ENCODE data around the gene AGPAT4.
A peak's percentile ranks its signal among the peaks of the same experiment; 100 is the strongest.
"Not testable (repeated sequence)": the region's sequence is repeated elsewhere in the genome, so short reads cannot be mapped to it uniquely, and the experiment has no call there.

The AGPAT4 gene, protein sequence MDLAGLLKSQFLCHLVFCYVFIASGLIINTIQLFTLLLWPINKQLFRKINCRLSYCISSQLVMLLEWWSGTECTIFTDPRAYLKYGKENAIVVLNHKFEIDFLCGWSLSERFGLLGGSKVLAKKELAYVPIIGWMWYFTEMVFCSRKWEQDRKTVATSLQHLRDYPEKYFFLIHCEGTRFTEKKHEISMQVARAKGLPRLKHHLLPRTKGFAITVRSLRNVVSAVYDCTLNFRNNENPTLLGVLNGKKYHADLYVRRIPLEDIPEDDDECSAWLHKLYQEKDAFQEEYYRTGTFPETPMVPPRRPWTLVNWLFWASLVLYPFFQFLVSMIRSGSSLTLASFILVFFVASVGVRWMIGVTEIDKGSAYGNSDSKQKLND
- total RNA-seq: 17.0 to 28.6 (median 22.1) reads per million in 4 donors

DNA sequence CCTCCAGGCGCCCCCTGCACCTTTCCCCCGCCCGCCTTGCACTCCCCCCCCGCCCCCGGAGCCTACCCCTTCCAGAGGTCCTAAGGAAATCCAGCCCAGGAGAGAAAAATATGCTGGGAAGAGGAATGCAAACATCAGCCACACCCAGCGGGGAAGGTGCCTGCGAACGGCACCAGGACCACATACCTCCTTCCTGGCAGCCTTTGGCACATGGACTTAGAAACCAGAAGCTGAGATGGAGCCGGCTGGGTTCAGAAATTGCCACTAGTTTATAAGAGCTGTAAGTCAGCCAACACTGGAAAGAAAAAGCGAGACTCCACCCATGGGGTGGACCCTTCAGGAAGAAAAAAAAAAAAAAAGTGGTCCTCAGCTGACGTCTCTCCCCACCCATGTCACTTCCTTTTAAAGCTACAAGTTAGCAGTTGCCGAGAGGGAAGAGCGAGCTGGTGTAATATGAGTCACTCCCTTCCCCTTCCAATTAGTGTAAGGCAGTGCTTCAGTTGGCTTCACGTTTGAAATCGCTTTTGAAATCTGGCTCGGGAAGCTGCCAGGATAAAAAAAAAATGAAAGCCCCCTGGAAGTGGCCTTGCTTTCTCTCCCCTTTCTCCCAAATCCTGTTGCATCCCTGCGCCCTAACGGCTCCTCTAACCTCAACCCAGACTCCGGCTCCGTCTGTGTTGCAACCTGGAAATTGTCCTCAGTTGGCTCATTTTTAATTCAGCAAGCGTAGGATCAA is at the start of gene AGPAT4:
Gene AGPAT4, minus strand, starts transcription at position 310 of the 736 bp plus-strand sequence. CDS start 41,848 bp downstream, outside the sequence.
- peak; percentile 20 to 92 (median 55) for DNase-seq

GRCh38 chr6:161319231-161319630 is 45.4 kb upstream of the AGPAT4 start:
- DNase-seq: no peak

GRCh38 chr6:161318456-161318855 is 44.6 kb upstream of the AGPAT4 start:
- no peak for DNase-seq

GRCh38 chr6:161316531-161316930 is 42.7 kb upstream of the AGPAT4 start:
- DNase-seq: no peak

- not testable (repeated sequence) for DNase-seq
Observed at GRCh38 chr6:161315246-161315917, 41.5 kb upstream of the AGPAT4 start.

DNA sequence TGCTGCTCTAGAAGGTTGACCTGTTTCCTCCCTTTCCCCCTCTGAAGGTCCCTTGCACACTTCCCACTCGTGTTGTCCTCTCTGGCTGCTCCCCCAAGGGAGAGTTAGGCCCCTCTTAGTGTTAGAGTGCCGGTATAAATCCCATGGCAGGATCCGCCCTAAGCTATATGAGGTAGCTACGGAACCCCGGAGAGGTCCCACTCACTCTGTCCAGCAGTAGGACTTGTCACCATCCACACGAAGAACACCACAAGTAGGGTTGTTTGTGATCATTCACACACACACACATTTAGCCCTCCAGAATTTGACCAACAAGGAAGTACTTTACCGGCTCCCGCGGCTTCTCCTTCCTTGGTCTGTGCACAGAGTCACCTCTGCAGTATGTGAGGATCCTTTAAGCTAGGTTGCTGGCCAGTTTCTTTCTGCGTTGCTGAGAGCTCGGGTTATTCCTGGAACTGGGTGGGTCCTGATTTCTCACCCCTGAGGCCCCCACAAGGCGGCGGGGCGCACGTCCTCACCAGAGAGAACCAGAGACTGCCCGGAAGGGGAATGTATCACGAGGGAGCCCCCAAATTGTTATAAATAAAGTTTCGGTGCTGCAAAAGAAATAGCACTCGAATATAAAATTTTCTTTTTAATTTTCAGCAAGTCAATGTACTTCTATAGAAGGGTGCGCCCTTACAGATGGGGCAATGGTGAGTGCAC is 40.8 kb upstream of the AGPAT4 start:
- not testable (repeated sequence) for DNase-seq

- DNase-seq: no peak
Observed at GRCh38 chr6:161313940-161314509, 40.2 kb upstream of the AGPAT4 start.

DNA sequence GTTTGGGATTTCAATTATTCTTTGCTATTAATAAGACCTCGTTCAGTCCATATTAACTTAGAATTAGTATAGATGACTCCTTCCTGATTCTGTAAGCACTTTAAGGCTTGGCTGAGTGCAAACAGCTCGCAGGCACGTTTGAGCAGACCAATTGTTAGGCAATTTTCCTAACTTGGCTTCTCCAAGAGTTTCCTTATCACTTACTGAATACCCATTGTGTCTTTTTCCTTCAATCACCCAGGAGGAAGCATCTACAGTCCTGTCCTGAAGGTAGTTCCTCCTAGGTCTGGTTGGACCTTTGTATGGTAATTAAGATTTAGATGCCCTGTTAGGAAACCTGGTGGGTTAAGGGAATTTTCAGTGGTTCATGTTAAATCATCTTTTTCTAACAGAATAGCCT is 39.6 kb upstream of the AGPAT4 start:
- not testable (repeated sequence) for DNase-seq

- DNase-seq: peak in 1 of 5 donors; percentile 10
Observed at GRCh38 chr6:161309774-161310173, 35.9 kb upstream of the AGPAT4 start.

GRCh38 chr6:161308075-161308655 is 34.3 kb upstream of the AGPAT4 start:
- no peak for DNase-seq

DNA sequence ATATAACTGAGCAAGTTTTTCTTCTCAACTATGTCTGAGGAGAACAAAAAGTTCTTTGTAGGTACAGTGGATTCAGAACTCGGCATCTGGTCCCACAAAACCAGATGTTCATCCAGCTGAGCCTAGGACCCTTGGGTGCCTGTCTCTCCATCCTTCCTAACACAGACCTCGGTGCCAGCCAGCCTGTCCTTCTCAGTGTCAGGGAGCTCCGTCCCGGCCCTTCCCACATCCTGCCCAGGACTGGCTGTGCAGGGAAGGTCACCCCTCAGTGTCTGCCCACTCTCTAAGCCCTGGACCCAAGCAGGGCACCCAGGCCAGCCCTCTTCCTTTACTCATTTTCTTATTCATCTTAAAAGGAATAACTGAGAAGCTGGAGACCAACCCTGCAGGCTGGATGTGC is 32.0 kb upstream of the AGPAT4 start:
- no peak for DNase-seq

DNA sequence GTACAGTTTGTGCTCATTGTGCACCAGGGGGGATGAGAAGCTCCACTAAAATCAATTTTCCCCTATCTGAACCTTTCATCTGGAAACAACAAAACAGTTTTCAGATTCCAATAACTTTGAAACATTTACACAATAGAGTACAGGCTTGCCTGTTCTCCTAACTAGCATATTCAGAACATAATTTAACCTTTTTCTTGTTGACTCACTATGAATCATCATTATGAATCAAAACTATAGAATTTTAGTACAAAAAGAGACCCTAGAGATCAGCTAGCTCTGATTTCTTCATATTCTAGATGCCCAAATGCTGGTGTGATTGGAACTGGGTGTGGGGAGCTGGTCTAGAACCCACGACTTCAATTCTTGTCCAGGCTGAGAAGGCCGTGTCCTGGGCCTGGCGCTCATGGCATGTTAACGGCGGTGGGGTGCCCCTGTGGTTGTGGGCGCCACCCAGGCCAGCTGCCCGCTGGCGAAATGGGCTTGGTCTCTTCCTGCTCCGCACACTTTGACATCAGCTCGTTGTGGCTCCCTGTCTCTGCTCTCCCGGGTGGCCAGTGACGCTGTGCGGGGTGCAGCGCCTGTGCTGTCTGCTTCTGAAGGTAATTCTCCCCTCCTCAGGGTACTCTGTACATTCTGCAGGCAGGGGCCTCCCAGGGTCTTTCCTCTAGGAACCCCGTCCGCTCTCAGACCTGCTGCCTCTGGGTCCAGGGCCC is 29.9 kb upstream of the AGPAT4 start:
- no peak for DNase-seq

- DNase-seq: no peak
Observed at GRCh38 chr6:161302949-161303348, 29.1 kb upstream of the AGPAT4 start.

GRCh38 chr6:161301338-161301737 is 27.5 kb upstream of the AGPAT4 start:
- DNase-seq: no peak

- no peak for DNase-seq
Observed at GRCh38 chr6:161300823-161301222, 27.0 kb upstream of the AGPAT4 start.

- DNase-seq: no peak
Observed at GRCh38 chr6:161299726-161300125, 25.9 kb upstream of the AGPAT4 start.

DNA sequence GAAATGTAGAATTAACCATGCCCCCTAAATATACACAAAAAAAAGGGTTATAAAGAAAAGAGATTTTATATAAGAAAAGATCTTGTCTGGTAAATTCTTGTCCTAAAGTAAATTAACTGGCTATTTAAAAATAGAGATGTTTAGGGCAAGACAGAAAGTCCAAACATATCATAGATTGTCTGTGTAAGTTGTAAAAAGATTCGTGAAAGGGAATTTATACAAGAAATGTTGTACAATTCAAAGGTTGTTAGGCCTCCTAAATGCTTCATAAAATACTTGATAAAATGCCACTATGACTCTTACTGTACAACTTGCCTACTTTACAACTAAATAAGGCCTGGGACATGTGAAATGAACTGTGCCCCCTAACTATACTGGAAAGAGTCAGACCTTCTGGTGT is 21.9 kb upstream of the AGPAT4 start:
- DNase-seq: no peak

GRCh38 chr6:161292650-161293281 is 18.9 kb upstream of the AGPAT4 start:
- DNase-seq: no peak

- DNase-seq: no peak
Observed at GRCh38 chr6:161292145-161292544, 18.3 kb upstream of the AGPAT4 start.

DNA sequence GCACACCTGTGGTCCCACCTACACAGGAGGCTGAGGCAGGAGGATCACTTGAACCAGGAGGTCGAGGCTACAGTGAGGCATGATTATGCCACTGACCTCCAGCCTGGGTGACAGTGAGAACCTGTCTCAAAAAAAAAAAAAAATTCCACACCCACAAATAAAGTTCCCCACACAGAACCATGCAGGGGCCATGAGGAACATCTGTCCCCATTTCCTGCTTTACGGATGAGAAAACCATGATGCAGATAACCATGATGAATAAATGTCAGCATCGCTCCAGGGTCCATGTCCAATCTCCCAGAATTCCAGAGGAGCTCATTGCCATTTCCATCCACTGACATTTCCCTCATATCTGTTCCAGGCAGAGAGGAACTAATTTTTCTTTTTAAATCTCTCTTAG is 16.9 kb upstream of the AGPAT4 start:
- DNase-seq: no peak

- no peak for DNase-seq
Observed at GRCh38 chr6:161284653-161285052, 10.8 kb upstream of the AGPAT4 start.
